NT2/D1 (cell line): ENCODE measurements around the gene YKT6.

Experiments
- SUZ12 ChIP-seq: IDR thresholded peaks from 2 replicates; pipeline ENCODE4 v1.6.1; 2011; ENCODE audit not compliant: insufficient read length, insufficient read depth; ENCODE audit errors: extremely low read depth
- YY1 ChIP-seq: IDR thresholded peaks from 2 replicates; pipeline ENCODE4 v1.6.1; 2011; ENCODE audit not compliant: insufficient read length, insufficient read depth
- ZNF274 ChIP-seq: IDR thresholded peaks from 2 replicates; pipeline ENCODE4 v1.6.1; 2011; ENCODE audit warnings: mild to moderate bottlenecking, low read depth, low read length

DNA sequence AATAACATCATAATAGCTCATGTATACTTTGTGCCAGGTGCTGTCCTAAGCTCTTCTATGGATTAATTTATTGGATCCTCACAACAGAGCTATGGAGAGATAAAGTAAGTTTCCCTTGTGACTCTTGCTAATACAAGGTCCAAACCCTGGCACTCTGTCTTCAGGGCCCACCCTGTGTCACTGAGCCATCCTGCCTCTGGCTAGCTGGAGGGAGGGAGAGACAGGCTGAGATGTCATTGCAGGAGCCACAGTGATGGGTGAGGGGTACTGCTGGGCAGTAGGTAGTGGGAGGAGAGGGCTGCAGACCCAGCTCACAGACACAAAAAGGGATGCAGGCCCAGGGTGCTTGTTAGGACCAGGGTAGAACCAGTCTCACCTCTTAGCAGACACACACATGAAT, 28.4 kb upstream of the YKT6 start:
- TF ChIP-seq ZNF274 (no peak), YY1 (no peak), SUZ12 (no peak)
